ENCODE data around the gene KRTAP10-11. TPM values are rescaled to one million over a fixed set of nuclear protein-coding genes. Genes with fewer than 3 reads are reported as not detected.
"Not testable (repeated sequence)": the region's sequence is repeated elsewhere in the genome, so short reads cannot be mapped to it uniquely, and the experiment has no call there.

The KRTAP10-11 gene
- total RNA-seq, 2 donors from 2014 or later: not detected

DNA sequence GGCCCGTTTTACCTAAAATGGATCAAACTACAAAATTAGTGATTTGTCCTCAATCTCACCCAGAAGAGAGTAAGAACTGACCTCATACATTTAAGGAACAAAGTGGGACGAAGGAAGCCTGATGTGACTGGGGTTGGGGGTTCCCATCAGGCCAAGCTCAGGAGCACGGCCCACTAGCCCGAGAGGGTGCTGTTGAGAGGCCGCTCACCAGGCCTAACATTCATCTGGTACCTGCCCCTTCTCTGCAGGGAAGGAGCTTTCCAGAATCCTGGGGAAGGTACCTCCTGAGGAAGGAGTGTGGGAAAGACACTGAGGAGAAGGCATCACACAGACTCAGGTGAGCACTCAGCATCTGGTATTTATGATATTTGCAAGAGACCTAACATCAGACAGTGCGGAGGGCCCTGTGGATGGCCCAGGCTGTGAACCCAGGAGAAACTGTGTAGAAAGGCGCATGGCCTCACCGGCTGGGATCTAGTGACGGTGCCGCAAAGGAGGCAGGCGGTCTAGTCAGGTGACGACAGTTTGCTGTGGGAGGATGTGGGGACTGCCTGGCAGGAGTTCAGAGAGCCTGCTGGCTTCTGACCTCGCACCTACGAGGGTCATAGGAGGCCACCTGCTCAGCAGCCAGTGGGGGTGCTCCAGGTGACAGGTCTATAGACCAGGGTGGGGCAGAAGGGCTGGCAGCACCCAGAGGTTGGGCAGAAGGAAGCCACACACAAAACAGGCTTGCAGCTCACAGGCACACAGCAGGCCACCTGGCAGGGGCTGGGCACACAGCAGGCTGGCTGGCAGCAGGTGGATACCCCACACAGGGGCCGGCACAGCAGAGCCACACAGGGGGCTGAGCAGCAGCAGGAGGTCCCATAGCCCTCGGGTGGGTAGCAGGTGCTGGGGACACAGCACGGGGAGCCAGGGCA lies 7.7 kb downstream of the KRTAP10-11 start:
- H3K9me3 Mint-ChIP-seq: peaks cover 12% of the 10 kb centered on the region
- no peak overlapping the region for H3K4me3 Mint-ChIP-seq
- H3K4me1 Mint-ChIP-seq (ENCODE audit: low read depth in 2 of 2): peaks cover 23 to 34% of the 10 kb centered on the region in 2 donors
- H3K27me3 Mint-ChIP-seq: no peaks in the 10 kb centered on the region
- H3K36me3 Mint-ChIP-seq: peaks cover 17% of the 10 kb centered on the region
- no peak for DNase-seq (ENCODE audit: low spot score)
- no peak for ATAC-seq
- no peak overlapping the region for H3K27ac Mint-ChIP-seq

DNA sequence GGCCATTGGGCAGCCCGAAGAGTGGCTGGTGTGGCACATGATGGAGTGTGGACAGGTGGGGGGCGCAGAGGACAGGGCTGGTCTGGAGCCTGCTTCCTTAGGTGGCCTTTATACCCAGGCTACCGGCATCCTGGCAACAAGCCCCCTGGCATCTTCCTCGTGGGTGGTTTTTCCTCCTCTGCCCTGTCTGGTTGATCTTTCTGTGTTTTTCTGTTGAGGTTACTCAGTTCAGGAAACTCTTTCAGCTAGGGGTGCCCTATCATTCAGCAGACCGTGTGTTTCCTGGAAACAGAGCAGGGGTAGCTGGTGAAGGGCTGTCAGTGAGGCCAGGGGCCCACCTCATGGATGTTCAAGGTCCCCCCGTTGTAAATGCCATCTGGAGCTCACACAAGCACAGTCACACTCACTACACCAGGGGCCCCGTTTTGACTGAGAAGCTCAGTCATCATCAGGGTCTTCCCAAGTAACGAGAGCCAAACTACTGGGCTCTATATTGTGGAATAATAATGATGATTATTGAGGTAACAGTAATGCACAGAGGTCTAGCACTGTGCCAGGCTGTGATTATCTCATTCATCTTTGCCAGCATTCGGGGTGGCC lies 8.5 kb downstream of the KRTAP10-11 start, which contains the start of gene KRTAP12-4:
KRTAP12-4 (minus strand) TSS at position 84 of the 600 bp plus-strand sequence; CDS start at position 39, 45 bp downstream.
- Mint-ChIP-seq H3K27me3 (no peaks in the 10 kb centered on the region), H3K4me3 (no peak within 1 kb of the TSS), H3K36me3 (peaks cover 17% of the 10 kb centered on the region), H3K9me3 (peaks cover 12% of the 10 kb centered on the region), H3K4me1 (ENCODE audit: low read depth in 2 of 2) (peaks cover 31 to 42% of the 10 kb centered on the region in 2 donors), H3K27ac (no peak within 1 kb of the TSS)
- no peak for DNase-seq (ENCODE audit: low spot score)
- no peak for ATAC-seq

DNA sequence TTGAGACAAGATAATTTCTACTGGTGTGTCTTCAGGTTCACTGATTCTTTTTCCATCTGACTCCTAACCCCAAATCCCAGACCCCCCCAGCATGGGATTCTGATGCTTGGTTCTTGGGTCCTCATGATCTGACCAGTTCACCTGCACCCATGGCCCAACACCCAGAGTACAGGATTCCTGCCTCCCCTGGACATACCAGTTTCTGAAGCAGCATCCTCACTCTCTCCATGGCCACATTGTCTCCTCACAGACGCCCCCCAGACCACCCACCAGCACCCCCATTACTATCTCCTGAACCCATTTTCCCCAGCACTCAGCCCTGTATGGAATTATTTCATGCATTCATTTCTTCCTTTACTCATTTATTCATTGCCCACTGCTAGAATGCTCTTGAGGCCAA lies 10.7 kb downstream of the KRTAP10-11 start:
- peaks cover 0 to 2% of the 10 kb centered on the region in 2 donors for H3K27me3 Mint-ChIP-seq
- H3K9me3 Mint-ChIP-seq: peaks cover 12% of the 10 kb centered on the region
- H3K4me3 Mint-ChIP-seq: peak overlapping the region; percentile 80
- peaks cover 34 to 47% of the 10 kb centered on the region in 2 donors for H3K4me1 Mint-ChIP-seq (ENCODE audit: low read depth in 2 of 2)
- peaks cover 17% of the 10 kb centered on the region for H3K36me3 Mint-ChIP-seq
- DNase-seq (ENCODE audit: low spot score): no peak
- peak overlapping the region; percentile 69 to 75 for H3K27ac Mint-ChIP-seq
- no peak for ATAC-seq

DNA sequence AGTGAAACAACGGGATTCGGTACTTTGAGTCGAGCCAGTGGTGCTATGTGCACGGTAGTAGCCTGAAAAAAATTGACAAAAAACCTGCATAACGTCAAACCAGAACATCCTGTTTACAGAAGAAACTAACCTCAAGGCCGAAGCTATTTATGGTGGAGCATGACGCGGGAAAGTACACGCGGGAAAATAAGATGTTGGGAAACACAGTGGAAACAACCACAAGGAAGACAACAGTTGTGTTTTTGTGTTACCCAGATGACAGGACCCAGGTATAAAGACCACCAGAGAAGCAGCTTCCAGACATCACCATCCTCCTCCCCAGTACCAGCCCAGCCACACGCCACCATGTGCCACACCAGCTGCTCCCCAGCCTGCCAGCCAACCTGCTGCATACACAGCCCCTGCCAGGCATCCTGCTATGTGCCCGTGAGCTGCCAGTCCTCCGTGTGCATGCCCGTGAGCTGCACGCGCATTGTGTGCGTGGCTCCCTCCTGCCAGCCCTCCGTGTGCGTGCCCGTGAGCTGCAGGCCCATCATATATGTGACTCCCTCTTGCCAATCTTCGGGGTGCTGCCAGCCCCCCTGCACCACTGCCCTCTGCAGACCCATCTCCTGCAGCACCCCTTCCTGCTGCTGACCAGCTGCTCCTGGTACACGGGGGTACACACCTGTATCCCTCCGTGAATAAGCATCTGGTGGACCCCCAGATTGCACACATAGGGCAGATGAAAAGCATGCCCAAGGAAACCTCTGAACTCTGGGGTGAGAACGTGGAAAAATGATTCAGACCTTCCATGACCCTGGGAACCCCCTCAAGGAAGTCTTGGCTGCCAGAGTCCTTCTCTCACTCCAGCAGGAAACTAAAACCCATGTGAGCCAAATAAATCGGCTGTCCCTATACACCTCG lies 11.7 kb downstream of the KRTAP10-11 start, which contains the start of gene KRTAP12-3:
KRTAP12-3 (plus strand) TSS at position 298 of the 906 bp plus-strand sequence; CDS start at position 346, 48 bp downstream.
- H3K27me3 Mint-ChIP-seq: peaks cover 0 to 6% of the 10 kb centered on the region in 2 donors
- peak; percentile 75 to 79 for ATAC-seq
- H3K4me3 Mint-ChIP-seq: peak within 1 kb of the TSS; percentile 80
- peaks cover 34 to 47% of the 10 kb centered on the region in 2 donors for H3K4me1 Mint-ChIP-seq (ENCODE audit: low read depth in 2 of 2)
- no peak for DNase-seq (ENCODE audit: low spot score)
- peak within 1 kb of the TSS; percentile 69 to 75 for H3K27ac Mint-ChIP-seq
- H3K9me3 Mint-ChIP-seq: peaks cover 12% of the 10 kb centered on the region
- H3K36me3 Mint-ChIP-seq: peaks cover 17% of the 10 kb centered on the region

DNA sequence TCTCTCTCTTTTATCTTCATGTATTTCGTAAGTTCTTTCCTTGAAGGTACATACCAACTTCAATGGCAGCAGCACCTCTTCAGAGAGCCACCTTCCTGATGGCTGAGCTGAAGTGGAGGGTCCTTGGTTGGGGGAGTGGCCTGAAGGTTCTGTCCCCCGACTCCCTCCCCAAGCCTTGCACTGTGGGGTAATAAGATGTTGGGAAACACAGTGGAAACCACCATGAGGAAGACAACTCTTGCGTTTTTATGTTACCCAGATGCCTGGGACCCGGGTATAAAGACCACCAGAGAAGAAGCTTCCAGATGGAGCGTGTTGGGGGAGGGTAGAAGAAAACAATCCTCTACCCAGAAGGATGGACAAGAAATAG lies 12.3 kb downstream of the KRTAP10-11 start:
- Mint-ChIP-seq H3K9me3 (peaks cover 12% of the 10 kb centered on the region), H3K36me3 (peaks cover 17% of the 10 kb centered on the region), H3K27me3 (peaks cover 0 to 6% of the 10 kb centered on the region in 2 donors), H3K27ac (peak overlapping the region; percentile 69 to 75), H3K4me1 (ENCODE audit: low read depth in 2 of 2) (peaks cover 34 to 47% of the 10 kb centered on the region in 2 donors), H3K4me3 (peak overlapping the region; percentile 80)
- ATAC-seq (no peak), DNase-seq (ENCODE audit: low spot score) (no peak)

DNA sequence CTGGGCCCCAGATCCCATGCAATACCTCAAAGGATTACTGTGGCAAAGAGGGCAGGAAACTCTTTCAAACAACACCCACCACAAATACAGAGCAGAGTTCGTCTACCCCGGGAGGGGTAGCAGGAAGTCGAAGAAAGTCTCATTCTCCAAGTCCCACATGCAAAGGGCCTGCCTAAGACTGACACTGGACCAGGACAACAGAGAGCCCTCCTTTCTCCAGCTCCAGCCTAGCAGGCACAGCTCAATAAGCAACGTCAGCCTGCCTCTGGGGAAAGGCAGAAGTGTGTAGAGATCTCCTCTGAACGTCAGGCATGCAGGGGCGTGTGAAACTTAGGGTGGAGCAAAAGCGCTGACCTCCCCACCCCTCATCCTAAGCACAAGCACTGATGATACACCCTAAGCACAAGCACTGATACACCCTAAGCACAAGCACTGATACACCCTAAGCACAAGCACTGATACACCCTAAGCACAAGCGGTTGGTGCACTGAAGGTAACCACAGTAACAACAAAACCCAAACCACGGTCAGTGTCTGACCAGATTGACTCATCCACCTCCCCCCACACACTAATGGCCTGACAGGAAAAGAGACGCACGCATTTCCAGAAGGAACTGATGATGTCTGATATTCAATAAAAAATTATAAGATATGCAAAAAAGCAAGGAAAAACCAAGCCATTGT lies 12.8 kb downstream of the KRTAP10-11 start:
- Mint-ChIP-seq H3K27me3 (peaks cover 0 to 6% of the 10 kb centered on the region in 2 donors), H3K4me3 (peak overlapping the region; percentile 80), H3K36me3 (peaks cover 17% of the 10 kb centered on the region), H3K4me1 (ENCODE audit: low read depth in 2 of 2) (peaks cover 34 to 47% of the 10 kb centered on the region in 2 donors), H3K27ac (peak overlapping the region; percentile 69 to 75), H3K9me3 (peaks cover 12% of the 10 kb centered on the region)
- DNase-seq (ENCODE audit: low spot score) (no peak), ATAC-seq (peak; percentile 65 to 66)

DNA sequence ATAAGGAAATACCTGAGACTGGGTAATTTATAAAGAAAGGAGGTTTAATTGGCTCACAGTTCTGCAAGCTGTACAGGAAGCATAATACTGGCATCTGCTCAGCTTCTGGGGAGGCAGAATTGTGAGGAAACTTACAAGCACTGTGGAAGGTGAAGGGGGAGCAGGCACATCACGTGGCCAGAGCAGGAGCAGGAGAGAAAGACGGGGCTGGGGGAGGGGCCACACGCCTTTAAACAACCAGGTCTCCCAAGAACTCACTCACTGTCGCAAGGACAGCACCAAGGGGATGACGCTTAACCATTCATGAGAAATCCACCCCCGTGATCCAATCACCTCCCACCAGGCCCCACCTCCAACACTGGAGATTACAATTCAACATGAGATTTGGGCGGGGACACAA lies 15.4 kb downstream of the KRTAP10-11 start:
- H3K36me3 Mint-ChIP-seq; H3K27ac Mint-ChIP-seq; H3K9me3 Mint-ChIP-seq; ATAC-seq; DNase-seq (ENCODE audit: low spot score); H3K4me3 Mint-ChIP-seq: not testable (repeated sequence)
- Mint-ChIP-seq H3K27me3 (peaks cover 0 to 14% of the 10 kb centered on the region in 2 donors), H3K4me1 (ENCODE audit: low read depth in 2 of 2) (peaks cover 34 to 36% of the 10 kb centered on the region in 2 donors)

DNA sequence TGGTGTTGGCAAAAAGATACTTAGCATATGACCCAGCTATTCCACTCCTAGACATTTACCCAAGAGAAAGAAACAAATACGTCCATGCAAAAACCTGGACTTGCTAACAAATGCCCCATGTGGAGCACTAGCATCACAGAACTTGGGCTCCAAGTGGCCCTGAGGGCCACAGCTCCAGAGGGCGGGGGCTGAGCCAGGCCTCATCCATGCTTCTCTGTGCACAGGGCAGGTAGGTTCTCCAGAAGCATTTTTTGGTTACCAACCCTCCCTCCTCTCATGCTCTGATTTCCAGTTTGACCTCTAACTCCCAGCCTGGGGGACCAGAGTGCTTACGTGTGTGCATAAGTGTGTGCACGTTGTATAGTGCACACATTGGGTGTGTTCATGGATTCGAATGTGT lies 18.5 kb downstream of the KRTAP10-11 start:
- Mint-ChIP-seq H3K36me3 (peaks cover 4% of the 10 kb centered on the region), H3K27me3 (peaks cover 17 to 22% of the 10 kb centered on the region in 2 donors), H3K4me1 (ENCODE audit: low read depth in 2 of 2) (peaks cover 3 to 5% of the 10 kb centered on the region in 2 donors), H3K4me3 (no peak overlapping the region), H3K9me3 (no peaks in the 10 kb centered on the region), H3K27ac (no peak overlapping the region)
- ATAC-seq (no peak), DNase-seq (ENCODE audit: low spot score) (no peak)

DNA sequence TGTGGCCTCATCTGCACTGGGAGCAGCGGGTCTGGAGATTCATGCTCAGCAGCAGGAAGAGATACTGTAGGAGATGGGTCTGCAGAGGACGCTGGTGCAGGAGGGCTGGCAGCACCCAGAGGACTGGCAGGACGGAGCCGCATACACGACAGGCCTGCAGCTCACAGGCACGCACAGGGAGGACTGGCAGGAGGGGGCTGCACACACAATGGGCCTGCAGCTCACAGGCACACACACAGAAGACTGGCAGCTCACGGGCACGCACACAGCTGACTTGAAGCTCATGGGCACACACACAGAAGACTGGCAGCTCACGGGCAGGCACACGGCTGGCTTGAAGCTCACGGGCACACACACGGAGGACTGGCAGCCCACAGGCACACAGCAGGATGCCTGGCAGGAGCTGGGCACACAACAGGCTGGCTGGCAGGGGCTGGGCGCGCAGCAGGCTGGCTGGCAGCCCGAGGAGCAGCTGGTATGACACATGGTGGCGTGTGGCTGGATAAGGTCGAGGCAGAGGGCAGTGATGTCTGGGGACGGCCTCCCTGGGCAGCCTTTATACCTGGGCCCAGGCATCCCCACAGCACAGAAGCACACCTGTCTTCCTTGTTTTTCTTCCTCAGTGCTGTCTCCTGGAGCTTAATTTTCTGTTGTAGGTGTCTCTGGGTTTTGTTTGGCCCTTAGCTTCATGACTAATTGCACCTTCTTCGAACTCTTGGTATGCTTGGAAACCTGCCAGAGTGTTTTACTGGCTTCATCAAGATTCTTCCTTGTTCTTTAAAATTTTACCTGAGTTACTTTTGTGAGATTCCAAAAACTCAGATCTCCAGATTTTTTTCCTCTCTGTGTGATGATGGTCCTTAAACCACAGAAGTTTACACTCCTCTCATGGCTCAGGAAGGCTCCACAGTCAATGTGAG lies 20.4 kb downstream of the KRTAP10-11 start, which contains the start of gene KRTAP12-2:
KRTAP12-2 (minus strand) TSS at position 527 of the 920 bp plus-strand sequence; CDS start at position 486, 41 bp downstream.
- DNase-seq (ENCODE audit: low spot score) (no peak), ATAC-seq (peak; percentile 6 to 33)
- H3K4me3 Mint-ChIP-seq: no peak within 1 kb of the TSS
- H3K9me3 Mint-ChIP-seq: no peaks in the 10 kb centered on the region
- H3K27me3 Mint-ChIP-seq: peaks cover 17 to 20% of the 10 kb centered on the region in 2 donors
- no peaks in the 10 kb centered on the region for H3K4me1 Mint-ChIP-seq (ENCODE audit: low read depth in 2 of 2)
- H3K27ac Mint-ChIP-seq: no peak within 1 kb of the TSS
- H3K36me3 Mint-ChIP-seq: peaks cover 5% of the 10 kb centered on the region

DNA sequence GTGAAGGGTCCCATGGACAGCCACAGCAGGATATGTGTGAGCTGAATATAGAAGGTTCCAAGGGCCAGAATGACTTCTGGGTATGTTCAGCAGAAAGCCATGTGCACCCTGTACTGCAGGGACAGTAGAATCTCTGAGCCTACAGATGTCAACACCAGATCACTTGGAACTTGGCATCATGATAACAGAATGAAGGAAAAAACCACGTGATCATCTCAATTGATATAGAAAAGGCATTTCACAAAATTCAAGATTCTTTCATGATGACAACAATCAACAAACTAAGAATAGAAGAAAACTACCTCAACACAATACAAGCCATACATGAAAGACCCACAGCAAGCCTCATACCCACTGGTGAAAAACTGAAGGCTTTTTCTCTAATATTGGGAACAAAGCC lies 21.4 kb downstream of the KRTAP10-11 start:
- Mint-ChIP-seq H3K27ac (no peak overlapping the region), H3K4me3 (no peak overlapping the region), H3K4me1 (ENCODE audit: low read depth in 2 of 2) (no peaks in the 10 kb centered on the region), H3K36me3 (peaks cover 9% of the 10 kb centered on the region), H3K9me3 (no peaks in the 10 kb centered on the region), H3K27me3 (peaks cover 16 to 17% of the 10 kb centered on the region in 2 donors)
- DNase-seq (ENCODE audit: low spot score) (no peak), ATAC-seq (no peak)

DNA sequence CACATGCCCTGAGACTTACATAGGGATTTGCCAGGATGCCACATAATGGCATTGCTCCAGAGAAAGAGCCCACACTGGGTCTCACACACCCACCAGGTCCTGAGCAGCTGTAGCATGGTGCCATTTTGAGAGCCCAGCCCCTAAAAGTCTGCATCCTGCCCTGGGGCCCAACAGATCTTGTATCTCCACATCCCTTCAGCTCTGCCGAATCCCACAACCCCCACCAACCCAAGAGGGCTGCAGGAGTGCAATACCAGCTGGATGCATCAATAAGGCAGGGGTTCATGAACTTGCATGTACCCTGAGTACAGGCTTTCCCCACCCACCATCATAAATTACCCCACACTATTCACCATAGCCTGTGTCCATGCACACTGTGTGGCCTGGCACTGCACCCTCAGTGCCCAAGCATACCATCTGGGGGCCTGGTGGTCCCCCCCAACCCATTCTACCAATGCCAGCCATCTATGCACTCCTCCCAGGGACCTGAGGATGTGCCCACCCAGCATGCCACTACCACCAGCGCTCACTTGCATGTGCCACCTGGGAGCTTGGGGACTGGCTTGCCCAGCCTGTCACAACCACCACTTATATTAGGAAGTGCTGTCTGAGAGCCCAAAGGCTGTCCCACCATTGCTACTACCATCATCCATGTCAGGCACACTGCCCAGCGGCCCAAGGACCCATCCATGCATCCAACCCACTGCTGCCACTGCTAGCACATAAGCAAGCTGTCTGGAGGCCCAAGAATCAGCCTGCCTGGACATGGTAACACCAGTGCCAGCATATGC lies 24.6 kb downstream of the KRTAP10-11 start:
- H3K4me1 Mint-ChIP-seq (ENCODE audit: low read depth in 2 of 2): no peaks in the 10 kb centered on the region
- ATAC-seq (no peak), DNase-seq (ENCODE audit: low spot score) (no peak)
- no peak overlapping the region for H3K27ac Mint-ChIP-seq
- peaks cover 14 to 17% of the 10 kb centered on the region in 2 donors for H3K27me3 Mint-ChIP-seq
- peaks cover 4% of the 10 kb centered on the region for H3K9me3 Mint-ChIP-seq
- H3K36me3 Mint-ChIP-seq: peaks cover 16% of the 10 kb centered on the region
- H3K4me3 Mint-ChIP-seq: no peak overlapping the region

Measured in natural killer cell treated with Interleukin-12 subunit alpha and Interleukin-12 subunit beta and Interleukin-15 and Interleukin-18, amount 100 ng/mL, for 72 hours (primary cell).